Forelimb muscle (tissue), 1 donor: ENCODE measurements around the gene CDC42BPA. TPM values are rescaled to one million over a fixed set of nuclear protein-coding genes. Genes with fewer than 3 reads are reported as not detected.

Source experiments
- DNase-seq: peaks from one replicate; pipeline ENCODE4 v3.0.0-alpha.2; 2013; ENCODE audit warnings: low read depth
- polyA plus RNA-seq: library from polyadenylated mRNA; unstranded; fragments of 120-200 nt; gene quantifications from one replicate; pipeline ENCODE4 v1.2.1, GENCODE V29; 2013; ENCODE audit not compliant: insufficient read length

CDC42BPA gene
- polyA plus RNA-seq, 1 donor: 25.6 TPM

- DNase-seq: no peak
Measured at GRCh38 chr1:227213426-227213825, 104.9 kb downstream of the CDC42BPA start.

- DNase-seq: no peak
Measured at GRCh38 chr1:227212164-227212563, 106.1 kb downstream of the CDC42BPA start.

GRCh38 chr1:227210604-227211003, 107.7 kb downstream of the CDC42BPA start:
- DNase-seq: no peak

GRCh38 chr1:227197064-227197463, 121.2 kb downstream of the CDC42BPA start:
- no peak for DNase-seq

GRCh38 chr1:227192163-227192562, 126.1 kb downstream of the CDC42BPA start:
- DNase-seq: no peak

GRCh38 chr1:227191607-227192006, 126.7 kb downstream of the CDC42BPA start:
- DNase-seq: no peak

GRCh38 chr1:227190321-227190720, 128.0 kb downstream of the CDC42BPA start:
- no peak for DNase-seq

GRCh38 chr1:227185291-227185690, 133.0 kb downstream of the CDC42BPA start:
- DNase-seq: no peak

- no peak for DNase-seq
Measured at GRCh38 chr1:227182012-227182411, 136.3 kb downstream of the CDC42BPA start.

- DNase-seq: no peak
Measured at GRCh38 chr1:227175611-227176010, 142.7 kb downstream of the CDC42BPA start.

- no peak for DNase-seq
Measured at GRCh38 chr1:227174164-227174563, 144.1 kb downstream of the CDC42BPA start.

GRCh38 chr1:227170361-227171166, 147.7 kb downstream of the CDC42BPA start:
- DNase-seq: no peak

GRCh38 chr1:227169343-227169742, 148.9 kb downstream of the CDC42BPA start:
- no peak for DNase-seq

- no peak for DNase-seq
Measured at GRCh38 chr1:227167276-227168101, 150.8 kb downstream of the CDC42BPA start.

- DNase-seq: no peak
Measured at GRCh38 chr1:227166559-227166958, 151.7 kb downstream of the CDC42BPA start.

- no peak for DNase-seq
Measured at GRCh38 chr1:227161470-227161869, 156.8 kb downstream of the CDC42BPA start.

- no peak for DNase-seq
Measured at GRCh38 chr1:227156520-227156919, 161.8 kb downstream of the CDC42BPA start.

- DNase-seq: no peak
Measured at GRCh38 chr1:227155688-227156087, 162.6 kb downstream of the CDC42BPA start.

- DNase-seq: no peak
Measured at GRCh38 chr1:227155004-227155403, 163.3 kb downstream of the CDC42BPA start.

- no peak for DNase-seq
Measured at GRCh38 chr1:227152525-227152924, 165.8 kb downstream of the CDC42BPA start.

- no peak for DNase-seq
Measured at GRCh38 chr1:227140376-227140775, 177.9 kb downstream of the CDC42BPA start.

- DNase-seq: no peak
Measured at GRCh38 chr1:227136210-227136820, 182.0 kb downstream of the CDC42BPA start.
